H54 (cell line): Measurements from ENCODE around the gene CRYGN.

ENCODE experiments used
- DNase-seq: peaks from one replicate; pipeline ENCODE4 v3.0.0; 2011; ENCODE audit warnings: low spot score, mixed read lengths; ENCODE audit not compliant: insufficient read length
- FAIRE-seq: peaks from 3 replicates; lab custom pipeline; 2011; peaks lifted over from hg19 to GRCh38; lab: Jason Lieb, UNC
- POLR2A ChIP-seq: IDR thresholded peaks from 2 replicates; pipeline ENCODE4 v1.6.1; 2011; ENCODE audit warnings: low read depth, mild to moderate bottlenecking, low read length

The CRYGN gene

DNA sequence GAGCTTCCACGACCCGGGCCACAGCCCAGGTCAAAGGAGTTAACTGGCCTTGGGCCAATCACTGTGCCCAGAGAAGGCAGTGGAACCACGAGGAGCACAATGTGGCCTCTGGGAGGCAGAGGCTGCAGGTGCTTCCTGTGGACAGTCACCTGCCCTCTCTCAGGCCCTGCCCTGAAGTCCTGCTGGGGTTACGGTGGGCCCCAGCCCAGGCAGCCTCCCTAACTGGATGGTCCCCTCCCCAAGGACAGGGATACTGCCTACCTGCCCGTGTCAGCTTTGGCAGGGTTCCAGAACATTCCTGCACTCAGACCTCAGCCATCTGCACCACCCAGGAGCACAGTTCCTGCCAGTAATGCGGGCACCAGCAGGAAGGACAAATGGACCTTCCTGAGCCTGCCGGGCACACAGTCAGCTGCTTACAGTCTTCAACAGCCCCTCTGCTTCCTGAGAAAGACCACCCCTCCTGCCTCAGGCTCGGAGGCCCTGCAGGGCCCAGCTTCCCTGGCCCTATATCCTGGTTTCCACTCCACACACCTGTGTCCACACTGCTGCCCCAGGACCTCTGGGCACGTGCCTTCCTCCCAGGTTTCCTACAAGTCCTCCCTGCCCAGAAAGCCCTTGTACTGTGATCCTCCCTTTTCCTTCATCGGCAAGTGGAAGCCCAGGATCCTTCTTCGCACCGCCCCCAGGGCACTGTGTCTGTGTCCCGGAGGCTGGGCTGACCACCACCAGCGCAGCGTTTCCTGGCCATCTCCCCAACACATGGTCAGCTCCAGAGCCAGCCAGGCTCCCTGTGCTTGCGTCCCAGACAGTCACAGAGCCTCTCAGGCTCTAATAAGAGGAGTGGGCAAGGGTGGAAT is 53.4 kb downstream of the CRYGN start:
- DNase-seq (no peak), FAIRE-seq (no peak)
- no peak for TF ChIP-seq POLR2A

DNA sequence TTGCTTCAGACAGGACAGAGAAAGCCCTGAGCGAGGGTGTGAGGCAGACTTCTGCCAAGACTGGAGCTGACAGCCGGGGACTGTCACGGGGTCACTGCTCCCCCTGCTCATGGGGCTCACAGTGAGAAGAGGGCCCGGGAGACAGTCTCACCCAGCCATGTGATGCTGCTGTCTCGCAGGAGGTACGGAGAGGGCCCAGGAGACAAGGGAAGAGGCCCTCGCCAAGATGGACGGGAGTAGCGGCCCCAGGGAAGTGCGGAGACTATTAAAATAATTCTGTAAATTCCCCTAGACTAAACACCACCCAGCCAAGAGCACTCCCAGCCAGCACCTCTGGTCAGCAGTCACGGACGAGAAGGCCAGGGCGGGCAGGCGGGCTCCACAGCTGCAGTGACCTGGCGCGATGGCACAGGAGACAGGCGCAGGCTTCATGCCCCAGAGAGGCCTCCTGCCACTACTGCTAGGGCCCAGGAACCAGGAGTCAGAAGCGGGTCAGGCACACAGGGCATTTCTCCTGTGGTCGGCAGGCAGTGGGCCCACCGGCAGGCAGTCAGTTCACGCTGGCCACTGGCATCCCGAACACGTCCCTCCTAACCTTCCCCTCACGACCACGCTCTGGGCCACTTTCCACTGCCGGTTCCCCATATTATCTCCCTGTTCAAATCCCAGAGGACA is 54.2 kb downstream of the CRYGN start:
- no peak for TF ChIP-seq POLR2A
- DNase-seq, result no peak
- no peak for FAIRE-seq

DNA sequence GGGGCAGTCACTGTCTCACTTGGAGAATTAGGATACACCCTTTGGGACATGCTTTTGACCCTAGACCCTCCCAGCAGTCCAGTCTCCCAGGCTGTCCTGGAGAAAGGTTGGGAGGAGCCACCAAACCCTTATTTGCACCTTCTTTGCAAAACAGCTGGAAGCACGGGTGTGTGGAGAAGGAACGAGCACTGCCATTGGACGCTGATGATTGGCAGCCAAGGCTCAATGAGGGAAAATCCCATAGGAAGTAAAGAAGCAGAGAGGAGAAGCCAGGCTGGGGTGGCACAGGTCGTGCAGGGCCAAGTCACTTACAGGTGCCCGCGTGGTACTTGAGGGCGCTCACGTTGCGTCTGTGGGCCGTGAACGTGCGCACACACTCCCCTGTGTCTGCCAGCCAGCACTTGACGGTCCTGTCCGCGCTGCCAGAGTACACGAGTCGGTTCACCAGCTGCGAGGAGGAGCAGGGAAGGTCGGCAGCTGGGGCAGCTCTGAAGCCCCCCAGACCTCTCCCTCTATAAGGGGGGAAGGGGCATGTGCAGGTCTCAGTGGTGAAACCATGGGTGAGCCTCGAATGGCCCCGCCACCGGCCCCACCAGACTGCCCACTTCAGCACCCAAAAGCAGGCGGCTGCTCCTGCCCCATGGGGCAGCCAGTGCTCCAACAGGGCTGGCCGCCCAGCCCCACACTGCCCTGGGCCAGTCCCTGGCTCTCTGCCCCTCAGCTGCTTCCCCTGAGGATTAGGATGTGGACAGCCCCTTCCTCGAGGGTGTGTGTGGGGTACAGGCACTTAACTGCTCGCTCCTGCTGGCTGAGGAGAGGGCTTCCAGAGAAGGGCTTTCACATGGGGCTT is 54.9 kb downstream of the CRYGN start:
- FAIRE-seq, result no peak
- TF ChIP-seq POLR2A, result no peak
- DNase-seq, result no peak

DNA sequence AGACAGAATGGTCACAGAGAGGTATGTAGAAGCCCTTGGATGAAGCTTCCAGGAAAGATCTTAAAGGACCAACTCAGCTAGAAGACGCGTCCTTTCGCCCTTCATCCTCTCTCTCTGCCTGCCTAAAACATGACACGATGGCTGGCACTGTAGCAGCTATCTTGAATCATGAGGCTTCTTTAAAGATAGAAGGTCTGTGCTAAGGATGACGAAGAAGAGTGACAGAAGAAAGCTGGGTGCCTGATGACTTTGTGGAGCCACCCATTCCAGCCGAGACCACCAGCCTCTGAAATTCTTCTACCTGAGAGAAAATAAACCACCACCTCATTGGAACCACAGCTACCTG is 55.6 kb downstream of the CRYGN start:
- TF ChIP-seq POLR2A, result no peak
- DNase-seq, result no peak
- no peak for FAIRE-seq

- FAIRE-seq (no peak), DNase-seq (no peak)
- TF ChIP-seq POLR2A, result no peak
These were observed 56.1 kb downstream of the CRYGN start for GRCh38 chr7:151383638-151384351.

DNA sequence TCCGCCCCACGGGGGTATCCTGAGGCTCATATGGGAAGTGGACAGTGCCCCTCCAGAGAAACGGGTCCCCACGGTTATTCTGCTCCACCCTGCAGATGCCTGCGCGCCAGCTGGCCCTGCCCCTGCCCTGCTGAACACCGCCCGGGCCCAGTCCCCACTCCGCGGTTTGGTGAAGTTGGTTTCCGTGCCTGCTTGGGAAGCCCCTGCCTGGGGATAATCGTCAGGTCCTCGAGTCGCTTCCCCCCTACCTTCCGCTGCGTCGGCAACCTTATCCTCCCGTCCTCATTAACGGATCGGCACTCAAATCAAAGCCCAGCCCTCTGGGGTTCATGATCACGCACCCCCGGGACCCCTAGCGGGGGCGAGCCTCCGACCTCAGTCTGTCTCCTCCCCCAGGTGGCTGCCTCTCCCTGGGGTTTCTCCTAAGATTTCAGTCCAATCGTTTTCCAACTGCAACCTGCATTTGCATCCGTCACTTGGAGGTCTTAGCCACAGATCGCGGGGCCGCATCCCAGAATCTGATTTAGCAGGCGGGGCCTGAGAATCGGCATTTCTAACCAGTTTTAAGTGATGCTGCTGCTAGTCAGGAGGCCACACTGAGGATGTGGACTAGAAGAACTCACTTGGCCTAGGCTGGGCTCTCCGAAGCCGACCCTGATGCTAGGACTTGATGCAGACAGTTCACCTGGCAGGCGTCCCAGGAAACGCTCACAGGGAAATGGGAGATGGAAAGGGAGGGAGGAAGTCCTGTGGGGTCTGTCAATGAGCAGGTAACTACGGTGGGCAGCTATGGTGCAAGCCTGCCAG is 57.7 kb downstream of the CRYGN start:
- FAIRE-seq (no peak), DNase-seq (no peak)
- no peak for TF ChIP-seq POLR2A

- no peak for TF ChIP-seq POLR2A
- DNase-seq (no peak), FAIRE-seq (no peak)
These were observed 58.4 kb downstream of the CRYGN start for GRCh38 chr7:151381348-151382078.

GRCh38 chr7:151381098-151381347 is 58.9 kb downstream of the CRYGN start:
- TF ChIP-seq POLR2A, result no peak
- no peak for DNase-seq

DNA sequence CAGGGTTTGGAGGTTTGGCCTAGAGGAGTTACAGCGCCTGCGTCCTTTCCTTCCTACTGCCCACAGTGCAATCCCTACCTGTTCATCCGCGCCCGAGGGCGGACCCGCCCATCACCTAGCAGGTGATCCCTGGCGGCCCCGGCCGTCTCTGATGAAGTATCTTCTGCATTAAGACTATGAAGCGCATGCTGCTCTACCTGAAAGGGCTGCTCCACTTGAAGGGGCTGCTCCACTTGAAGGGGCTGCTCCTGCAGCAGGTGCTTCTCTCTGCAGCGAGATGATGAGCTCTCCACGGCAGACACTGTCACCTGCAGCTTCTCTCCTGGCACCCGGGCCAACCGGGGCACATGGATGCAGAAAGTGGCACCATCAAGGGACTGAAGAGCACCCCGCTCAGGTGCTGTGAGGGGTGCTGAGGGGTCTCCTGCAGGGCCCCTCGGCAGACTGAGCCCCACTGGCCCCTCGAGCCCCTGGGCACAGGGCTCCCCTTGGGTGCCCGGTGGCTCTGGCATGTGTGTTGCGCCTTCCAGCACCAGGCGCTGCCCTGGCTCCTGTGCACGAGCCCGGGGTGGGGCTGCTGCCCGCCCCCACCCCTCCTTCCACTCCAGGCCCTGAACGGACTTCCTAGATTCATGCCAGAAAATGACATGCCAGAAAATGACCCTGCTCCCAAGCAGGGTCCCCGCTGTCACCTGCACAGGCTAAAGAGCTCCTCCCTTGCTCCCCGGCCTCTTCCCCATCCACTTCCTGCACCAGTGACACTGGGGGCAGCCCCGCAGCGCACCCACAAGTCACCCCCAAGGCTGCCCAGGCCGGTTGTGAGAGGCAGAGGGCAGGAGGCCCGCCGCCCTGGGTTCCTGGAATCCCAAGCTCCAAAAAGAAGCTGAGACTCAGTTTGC is 59.5 kb downstream of the CRYGN start:
- no peak for FAIRE-seq
- no peak for TF ChIP-seq POLR2A
- DNase-seq, result no peak

More at GRCh38 chr7:151381098-151381347, 58.9 kb downstream of the CRYGN start:
- no peak for FAIRE-seq

DNA sequence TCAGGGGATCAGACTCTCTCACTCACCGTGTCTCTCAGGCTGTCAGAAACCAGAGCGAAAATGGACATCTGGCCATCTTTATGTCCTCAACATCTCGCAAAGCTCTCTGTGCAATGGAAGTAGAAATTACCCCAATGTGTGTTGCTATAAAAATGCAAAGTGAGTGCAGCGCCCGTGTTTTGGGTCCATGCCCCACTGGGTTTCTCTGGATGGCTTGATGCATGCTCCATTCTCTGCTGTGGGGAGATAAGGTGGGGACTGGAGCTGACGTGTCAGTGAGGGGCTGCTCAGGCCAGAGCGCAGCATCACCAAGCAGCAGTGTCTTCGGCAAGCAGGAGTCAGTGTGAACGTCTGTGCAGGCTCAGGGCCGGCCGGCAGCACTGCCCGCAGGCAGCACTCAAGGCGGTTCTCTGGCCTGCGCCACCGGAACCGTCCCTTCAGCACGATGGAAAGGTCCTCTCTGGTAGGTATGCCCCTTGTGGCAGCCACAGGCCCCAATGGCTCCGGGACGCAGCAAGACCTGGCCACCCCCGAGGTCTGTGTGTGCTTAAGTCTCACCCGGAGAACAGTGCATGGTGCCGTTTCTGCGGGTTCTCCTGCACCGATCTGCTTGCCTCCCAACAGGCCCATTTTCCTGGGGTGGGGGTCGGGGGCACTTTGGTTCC is 60.3 kb downstream of the CRYGN start:
- no peak for FAIRE-seq
- no peak for DNase-seq

DNA sequence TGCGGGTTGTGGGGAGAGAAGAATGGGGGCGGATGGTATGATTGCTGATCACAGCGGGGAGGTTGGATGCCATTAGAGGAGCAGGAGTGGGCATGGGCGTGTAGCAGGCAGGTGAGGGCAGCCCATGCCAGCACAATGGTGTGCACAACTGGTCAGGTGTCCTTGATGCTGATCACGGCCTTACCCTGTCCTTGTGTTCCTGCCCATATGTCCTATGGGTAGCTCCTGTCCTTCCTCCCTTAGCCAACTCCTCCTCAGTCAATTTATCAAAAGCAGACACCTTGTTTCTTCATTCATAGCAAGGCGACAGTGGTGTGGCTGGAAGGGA is 60.8 kb downstream of the CRYGN start:
- no peak for FAIRE-seq
- no peak for TF ChIP-seq POLR2A
- no peak for DNase-seq

More for the DNA sequence above, 60.3 kb downstream of the CRYGN start:
- no peak for TF ChIP-seq POLR2A
